Right atrium auricular region (tissue), 2 donors: ENCODE data around the gene CEP164. TPM values are rescaled to one million over a fixed set of nuclear protein-coding genes. Genes with fewer than 3 reads are reported as not detected.
"Not testable (repeated sequence)": the region's sequence is repeated elsewhere in the genome, so short reads cannot be mapped to it uniquely, and the experiment has no call there.

ENCODE experiments used
- DNase-seq: peaks from one replicate; pipeline ENCODE4 v3.0.0-alpha.2; 2019; ENCODE audit warnings: low spot score
- H3K27ac ChIP-seq, 2 donors: fragments of 200-600 bp; sonication (generic); 1 replicate in 1 of 2; 2 replicates in 1 of 2; pipeline ENCODE4 v1.5.1; 2016 to 2019
- H3K27me3 ChIP-seq, 2 donors: fragments of 200-600 bp; sonication (generic); one replicate each; pipeline versions ENCODE4 v1.5.1 to v1.6.0; 2017 to 2019
- H3K36me3 ChIP-seq: fragments of 200-600 bp; sonication (generic); one replicate; pipeline ENCODE4 v1.5.1; 2016
- H3K4me1 ChIP-seq, 2 donors: fragments of 200-600 bp; sonication (generic); one replicate each; pipeline versions ENCODE4 v1.5.1 to v1.6.0; 2017 to 2019
- H3K4me3 ChIP-seq, 2 donors: fragments of 200-600 bp; sonication (generic); 1 replicate in 1 of 2; 2 replicates in 1 of 2; pipeline ENCODE4 v1.5.1; 2017 to 2019; ENCODE audit warnings: mild to moderate bottlenecking in 1 of 2, moderate library complexity in 1 of 2
- H3K9me3 ChIP-seq, 2 donors: fragments of 200-600 bp; sonication (generic); one replicate each; pipeline ENCODE4 v1.5.1; 2019
- total RNA-seq, 2 donors: library from RNA; depleted of rRNA; stranded (reverse); fragments of >200 nt; gene quantifications; one replicate each; pipeline ENCODE4 v1.1.0, GENCODE V29; 2016
- TF ChIP-seq, protein P1 (sequence below), 2 donors: fragments of 200-600 bp; sonication (generic); IDR thresholded peaks; one replicate each; pipeline ENCODE4 v1.5.1; 2019; ENCODE audit warnings: antibody characterized with exemption in 2 of 2

Gene CEP164
- total RNA-seq, 2 donors from 2014 or later, result 3.3 to 7.6 TPM

DNA sequence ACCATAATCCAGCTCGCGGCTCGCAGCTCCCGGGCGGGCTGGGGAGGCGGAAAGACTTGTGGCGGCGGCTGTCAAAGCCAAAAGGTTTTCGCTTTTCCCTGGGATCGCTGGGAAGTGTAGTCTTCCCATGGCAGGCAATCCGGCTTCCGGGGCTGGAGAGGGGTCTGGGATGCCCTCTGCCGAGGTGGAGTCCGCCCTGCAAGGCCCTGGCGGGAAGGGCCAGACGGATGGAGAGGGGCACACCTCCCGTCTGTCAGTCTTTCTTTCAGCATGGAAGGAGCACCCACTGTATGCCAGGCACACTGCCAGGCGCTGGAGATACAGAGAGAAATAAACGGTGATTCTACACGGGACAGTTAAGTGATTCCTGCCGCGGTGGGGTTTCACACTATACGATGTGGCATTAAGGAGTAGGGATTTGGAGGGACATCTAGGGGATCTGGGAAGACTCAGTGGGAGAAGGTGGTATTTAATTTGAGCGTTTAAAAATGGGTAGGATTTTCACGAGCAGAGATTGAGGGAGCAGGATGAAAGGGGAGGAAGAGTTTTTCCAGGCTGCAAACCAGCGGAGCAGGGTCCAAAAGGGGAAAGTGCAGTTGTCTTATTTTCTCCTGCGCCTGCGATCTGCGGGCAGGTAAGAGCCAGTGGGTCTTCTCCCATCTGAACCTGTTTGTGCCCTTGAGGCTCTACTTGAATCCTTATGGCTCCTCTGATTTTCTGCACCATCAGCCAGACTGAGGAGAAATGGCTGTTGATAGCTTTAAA, 11.3 kb upstream of the CEP164 start, which contains the start of gene BACE1:
TSS of gene BACE1 (minus strand) at position 60 of the 765 bp plus-strand sequence. CDS start 461 bp downstream, outside the sequence.
- TF ChIP-seq, protein P1, sequence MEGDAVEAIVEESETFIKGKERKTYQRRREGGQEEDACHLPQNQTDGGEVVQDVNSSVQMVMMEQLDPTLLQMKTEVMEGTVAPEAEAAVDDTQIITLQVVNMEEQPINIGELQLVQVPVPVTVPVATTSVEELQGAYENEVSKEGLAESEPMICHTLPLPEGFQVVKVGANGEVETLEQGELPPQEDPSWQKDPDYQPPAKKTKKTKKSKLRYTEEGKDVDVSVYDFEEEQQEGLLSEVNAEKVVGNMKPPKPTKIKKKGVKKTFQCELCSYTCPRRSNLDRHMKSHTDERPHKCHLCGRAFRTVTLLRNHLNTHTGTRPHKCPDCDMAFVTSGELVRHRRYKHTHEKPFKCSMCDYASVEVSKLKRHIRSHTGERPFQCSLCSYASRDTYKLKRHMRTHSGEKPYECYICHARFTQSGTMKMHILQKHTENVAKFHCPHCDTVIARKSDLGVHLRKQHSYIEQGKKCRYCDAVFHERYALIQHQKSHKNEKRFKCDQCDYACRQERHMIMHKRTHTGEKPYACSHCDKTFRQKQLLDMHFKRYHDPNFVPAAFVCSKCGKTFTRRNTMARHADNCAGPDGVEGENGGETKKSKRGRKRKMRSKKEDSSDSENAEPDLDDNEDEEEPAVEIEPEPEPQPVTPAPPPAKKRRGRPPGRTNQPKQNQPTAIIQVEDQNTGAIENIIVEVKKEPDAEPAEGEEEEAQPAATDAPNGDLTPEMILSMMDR (IDR thresholded peaks at IDR 0.05), result peak in 1 of 2 donors; percentile 64
- Histone ChIP-seq H3K27ac (peak within 1 kb of the TSS; percentile 45 to 65), H3K9me3 (no peaks in the 10 kb centered on the region), H3K4me3 (peak within 1 kb of the TSS; percentile 81 to 84), H3K27me3 (no peaks in the 10 kb centered on the region), H3K36me3 (no peaks in the 10 kb centered on the region), H3K4me1 (peaks cover 0 to 26% of the 10 kb centered on the region in 2 donors)
- DNase-seq, result peak; percentile 84

DNA sequence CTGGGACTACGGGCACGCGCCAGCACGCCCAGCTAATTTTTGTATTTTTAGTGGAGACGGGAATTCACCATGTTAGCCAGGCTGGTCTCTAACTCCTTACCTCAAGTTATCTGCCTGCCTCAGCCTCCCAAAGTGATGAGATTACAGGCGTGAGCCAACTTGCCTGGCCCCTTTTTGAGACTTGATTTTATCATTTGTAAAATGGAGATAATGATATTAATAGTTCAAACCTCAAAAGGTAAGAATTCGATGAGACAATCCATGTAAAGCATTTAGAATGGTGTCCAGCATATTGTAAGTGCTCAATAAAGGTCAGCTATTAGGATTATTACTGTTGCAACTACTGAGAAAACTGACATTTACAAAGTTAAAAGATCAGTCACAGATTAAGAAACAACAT, 8.9 kb upstream of the CEP164 start:
- H3K27ac ChIP-seq, result no peak overlapping the region
- TF ChIP-seq, protein P1 (IDR thresholded peaks at IDR 0.05), result no peak
- no peak overlapping the region for H3K4me3 ChIP-seq
- H3K9me3 ChIP-seq, result no peaks in the 10 kb centered on the region
- no peak for DNase-seq
- H3K4me1 ChIP-seq, result peaks cover 0 to 26% of the 10 kb centered on the region in 2 donors
- H3K27me3 ChIP-seq, result no peaks in the 10 kb centered on the region
- no peaks in the 10 kb centered on the region for H3K36me3 ChIP-seq

GRCh38 chr11:117319214-117319840, 8.3 kb upstream of the CEP164 start:
- Histone ChIP-seq H3K36me3 (no peaks in the 10 kb centered on the region), H3K4me3 (no peak overlapping the region), H3K27ac (no peak overlapping the region), H3K27me3 (no peaks in the 10 kb centered on the region), H3K9me3 (no peaks in the 10 kb centered on the region), H3K4me1 (peaks cover 0 to 21% of the 10 kb centered on the region in 2 donors)
- TF ChIP-seq, protein P1 (IDR thresholded peaks at IDR 0.05), result no peak
- DNase-seq, result no peak

GRCh38 chr11:117327255-117327566, 443 bp upstream of the CEP164 start:
- Histone ChIP-seq H3K27ac (peak overlapping the region; percentile 89 to 91), H3K4me1 (peaks cover 0 to 14% of the 10 kb centered on the region in 2 donors), H3K4me3 (peak overlapping the region; percentile 74 to 83)
- not testable (repeated sequence) for DNase-seq, H3K9me3 ChIP-seq, H3K27me3 ChIP-seq, H3K36me3 ChIP-seq

DNA sequence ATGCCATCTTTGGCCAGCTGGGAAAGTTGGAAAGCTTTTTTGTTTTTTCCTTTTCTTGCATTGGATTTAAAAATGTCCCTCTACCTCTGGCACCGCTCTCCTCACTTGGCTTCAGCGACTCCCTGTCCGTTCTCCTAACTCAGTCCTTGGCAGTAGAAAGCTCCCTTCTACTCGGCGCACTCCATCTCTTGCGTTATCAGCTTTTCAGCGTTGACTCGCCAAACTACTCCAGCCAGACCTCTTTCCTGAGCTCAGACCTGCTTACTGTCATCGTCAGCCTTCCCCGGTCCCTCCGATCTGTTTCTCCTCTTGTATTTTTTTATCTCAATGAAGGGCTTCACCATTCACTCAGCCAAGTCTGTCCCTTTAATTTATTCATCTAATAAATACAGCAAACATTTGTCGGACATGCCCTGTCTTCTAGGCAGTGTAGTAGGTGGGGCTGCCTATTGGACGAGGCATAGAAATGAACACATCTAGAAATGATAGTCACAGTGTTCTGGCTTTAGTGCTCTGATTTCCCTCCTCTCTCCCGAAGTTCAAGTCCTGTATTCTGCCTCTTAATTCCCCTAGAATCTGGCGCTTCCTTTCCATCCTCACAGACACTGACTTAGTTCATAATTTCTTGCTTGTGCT, 839 bp downstream of the CEP164 start:
- TF ChIP-seq, protein P1 (IDR thresholded peaks at IDR 0.05), result no peak
- H3K27me3 ChIP-seq, result no peaks in the 10 kb centered on the region
- DNase-seq, result peak; percentile 72
- no peaks in the 10 kb centered on the region for H3K9me3 ChIP-seq
- peaks cover 0 to 14% of the 10 kb centered on the region in 2 donors for H3K4me1 ChIP-seq
- peak overlapping the region; percentile 74 to 83 for H3K4me3 ChIP-seq
- no peaks in the 10 kb centered on the region for H3K36me3 ChIP-seq
- peak overlapping the region; percentile 89 to 91 for H3K27ac ChIP-seq

GRCh38 chr11:117332843-117333242, 5.2 kb downstream of the CEP164 start:
- H3K4me1 ChIP-seq, result peaks cover 0 to 14% of the 10 kb centered on the region in 2 donors
- H3K27ac ChIP-seq, result no peak overlapping the region
- no peaks in the 10 kb centered on the region for H3K27me3 ChIP-seq
- TF ChIP-seq, protein P1 (IDR thresholded peaks at IDR 0.05), result no peak
- DNase-seq, result no peak
- H3K4me3 ChIP-seq, result no peak overlapping the region
- H3K9me3 ChIP-seq, result no peaks in the 10 kb centered on the region
- peaks cover 15% of the 10 kb centered on the region for H3K36me3 ChIP-seq
